Stimulated activated CD4-positive, alpha-beta T cell treated with anti-CD3 and anti-CD28 coated beads, Interleukin-4, amount 100 ng/mL, for 24 hours (primary cell): ENCODE results near the gene ADAMTS17.

Experiments used
- DNase-seq: peaks from one replicate; pipeline ENCODE4 v3.0.0-alpha.2; 2020

The ADAMTS17 gene

GRCh38 chr15:100061944-100062343, 279.8 kb downstream of the ADAMTS17 start:
- no peak for DNase-seq

DNA sequence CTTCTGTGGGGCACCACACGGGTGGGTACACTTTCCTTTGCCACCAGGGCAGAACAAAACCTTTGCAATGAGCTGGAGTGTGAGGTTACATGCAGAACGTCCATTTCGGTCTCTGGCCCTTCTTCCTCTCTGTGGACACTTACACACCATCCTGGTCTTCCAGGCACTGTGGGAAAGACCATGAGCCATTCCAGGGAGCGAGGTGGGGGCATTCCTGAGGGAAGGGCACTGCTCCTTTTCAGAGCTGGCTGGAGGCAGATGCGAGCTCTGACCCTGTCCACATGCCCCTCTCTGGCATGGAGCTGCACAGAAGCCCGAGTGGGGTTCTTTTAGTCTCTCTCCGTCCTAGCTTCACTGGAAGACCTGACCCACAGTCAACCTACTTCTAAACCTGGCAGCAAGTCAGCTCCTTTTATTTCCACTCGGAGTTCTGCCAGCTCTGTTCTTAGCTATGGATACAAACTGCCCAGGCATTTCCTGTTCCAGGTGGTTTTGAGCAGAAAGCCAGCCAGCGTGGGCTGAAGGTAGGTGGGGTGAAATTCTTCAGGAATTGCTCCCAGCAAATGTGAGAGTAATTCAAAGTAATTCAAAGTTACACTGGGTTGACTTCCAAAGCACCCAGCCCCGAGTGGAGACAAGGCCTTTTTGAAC, 281.4 kb downstream of the ADAMTS17 start:
- no peak for DNase-seq

GRCh38 chr15:100059521-100059920, 282.3 kb downstream of the ADAMTS17 start:
- DNase-seq: no peak

DNA sequence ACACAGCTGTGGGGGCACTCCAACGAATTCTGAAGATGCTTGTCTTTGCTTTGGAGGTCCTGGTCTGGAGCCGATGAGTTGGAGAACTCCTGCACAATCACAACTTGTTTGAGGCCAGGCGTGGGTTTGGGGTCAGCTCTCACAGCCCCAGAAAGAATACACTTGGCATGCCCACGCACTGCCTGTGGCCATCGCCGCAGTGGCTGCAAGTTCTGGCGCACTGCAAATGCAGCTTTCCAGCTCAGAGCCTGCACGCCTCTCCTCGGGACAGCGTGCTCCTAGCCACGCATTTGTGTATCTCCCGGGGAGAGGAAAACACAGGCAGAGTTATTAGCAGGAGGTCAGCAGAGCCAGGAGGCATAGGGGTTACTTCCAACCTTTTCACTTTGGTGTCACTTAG, 282.7 kb downstream of the ADAMTS17 start:
- no peak for DNase-seq

- no peak for DNase-seq
Measured at GRCh38 chr15:100058458-100058857, 283.3 kb downstream of the ADAMTS17 start.

GRCh38 chr15:100057281-100057680, 284.5 kb downstream of the ADAMTS17 start:
- no peak for DNase-seq

DNA sequence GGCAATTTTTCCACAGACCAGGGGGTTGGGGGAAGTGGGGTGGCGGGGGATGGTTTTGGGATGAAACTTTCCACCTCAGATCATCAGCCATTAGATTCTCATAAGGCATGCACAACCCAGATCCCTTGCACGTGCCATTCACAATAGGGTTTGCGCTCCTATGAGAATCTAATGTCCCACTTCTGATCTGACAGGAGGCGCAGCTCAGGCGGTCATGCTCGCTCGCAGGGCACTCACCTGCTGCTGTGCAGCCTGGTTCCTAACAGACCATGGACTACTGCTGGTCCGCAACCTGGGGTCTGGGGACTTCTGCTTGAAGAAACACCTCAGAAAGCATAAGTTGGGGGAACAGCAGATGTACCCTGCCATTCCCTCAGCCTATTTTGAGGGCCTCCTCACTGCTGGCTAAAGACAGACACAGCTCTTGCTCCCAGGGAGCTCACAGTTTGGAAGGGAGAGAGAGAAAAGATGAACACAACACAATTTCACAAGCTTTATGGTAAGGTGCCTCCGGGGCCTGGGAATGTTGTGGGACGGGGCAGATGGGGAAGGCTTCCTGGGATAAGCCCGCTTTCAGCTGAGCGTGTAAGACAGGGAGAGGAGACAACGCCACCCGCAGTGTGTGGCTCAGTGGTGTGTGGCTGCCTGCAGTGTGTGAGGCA, 285.2 kb downstream of the ADAMTS17 start:
- DNase-seq: no peak

DNA sequence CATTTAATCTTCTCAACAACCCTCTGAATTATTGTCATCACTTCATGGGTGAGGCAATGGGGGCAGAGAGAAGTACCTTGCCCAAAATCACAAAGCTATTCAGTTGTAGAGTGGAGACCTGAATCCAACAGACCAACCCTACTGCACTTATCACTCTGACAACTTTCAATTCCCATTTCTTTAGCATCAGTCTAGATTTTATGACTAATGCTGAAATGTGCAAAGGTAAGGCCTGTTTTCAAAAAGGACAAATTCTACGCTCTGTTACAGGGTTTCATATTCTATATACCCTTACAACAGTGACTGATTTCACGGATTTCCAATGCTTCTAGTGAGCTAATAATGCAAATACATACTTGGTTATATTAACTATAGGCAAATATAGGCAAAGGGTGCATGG, 286.0 kb downstream of the ADAMTS17 start:
- DNase-seq: no peak

DNA sequence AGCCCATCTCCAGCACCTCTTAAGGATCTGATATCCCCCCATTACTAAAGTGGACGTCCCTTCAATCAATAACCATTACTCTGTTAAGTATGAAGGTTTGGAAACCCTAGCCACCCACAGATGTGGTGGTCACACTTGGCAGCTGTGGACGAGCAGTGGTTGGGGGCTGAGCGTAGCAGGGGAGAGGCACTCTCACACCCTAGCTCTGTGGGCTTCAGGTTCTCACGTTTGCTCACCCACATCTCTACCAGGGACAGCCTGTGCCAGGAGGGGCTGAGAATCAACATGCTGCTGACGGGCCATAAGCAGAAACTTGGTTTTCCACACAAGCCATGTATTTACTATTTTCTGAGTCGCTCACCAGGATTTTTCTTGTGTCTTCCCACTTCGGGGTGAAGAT, 287.2 kb downstream of the ADAMTS17 start:
- no peak for DNase-seq

GRCh38 chr15:100053474-100054121, 288.2 kb downstream of the ADAMTS17 start:
- DNase-seq: no peak

DNA sequence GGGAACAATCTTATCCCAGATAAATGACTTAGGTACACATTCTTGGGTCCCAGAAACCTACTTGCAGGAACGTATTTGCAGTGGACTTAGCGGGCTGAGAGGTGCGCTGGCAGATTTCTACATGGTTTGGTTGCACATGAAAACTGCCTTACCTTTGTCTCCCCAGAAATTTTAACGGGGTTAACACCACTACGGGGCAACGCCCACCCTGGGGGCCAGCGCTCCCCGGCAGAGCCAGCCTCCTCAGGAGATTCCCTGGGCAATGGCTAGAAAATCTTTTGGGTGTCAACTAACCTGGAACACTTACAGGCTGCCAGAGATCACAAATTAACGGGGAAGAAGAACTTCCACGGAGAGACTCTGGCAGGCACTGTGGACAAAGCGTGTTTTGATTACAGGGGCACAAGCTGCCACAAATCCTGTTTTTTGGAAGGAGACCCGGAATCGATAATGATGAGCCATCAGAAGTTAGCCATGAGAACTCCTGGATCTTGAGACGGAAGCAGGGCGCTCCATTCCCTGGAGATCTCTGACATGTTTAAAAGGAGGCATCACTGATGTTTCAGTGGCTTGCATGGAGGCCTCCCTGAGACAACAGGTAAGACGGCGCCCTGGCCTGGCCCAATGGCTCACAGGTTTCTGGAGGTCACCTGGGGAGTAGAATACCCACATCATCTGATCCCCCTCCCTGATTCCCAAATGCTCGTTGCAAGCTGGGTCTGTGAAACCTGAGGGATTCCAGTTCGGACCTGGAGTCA, 288.9 kb downstream of the ADAMTS17 start:
- DNase-seq: no peak

DNA sequence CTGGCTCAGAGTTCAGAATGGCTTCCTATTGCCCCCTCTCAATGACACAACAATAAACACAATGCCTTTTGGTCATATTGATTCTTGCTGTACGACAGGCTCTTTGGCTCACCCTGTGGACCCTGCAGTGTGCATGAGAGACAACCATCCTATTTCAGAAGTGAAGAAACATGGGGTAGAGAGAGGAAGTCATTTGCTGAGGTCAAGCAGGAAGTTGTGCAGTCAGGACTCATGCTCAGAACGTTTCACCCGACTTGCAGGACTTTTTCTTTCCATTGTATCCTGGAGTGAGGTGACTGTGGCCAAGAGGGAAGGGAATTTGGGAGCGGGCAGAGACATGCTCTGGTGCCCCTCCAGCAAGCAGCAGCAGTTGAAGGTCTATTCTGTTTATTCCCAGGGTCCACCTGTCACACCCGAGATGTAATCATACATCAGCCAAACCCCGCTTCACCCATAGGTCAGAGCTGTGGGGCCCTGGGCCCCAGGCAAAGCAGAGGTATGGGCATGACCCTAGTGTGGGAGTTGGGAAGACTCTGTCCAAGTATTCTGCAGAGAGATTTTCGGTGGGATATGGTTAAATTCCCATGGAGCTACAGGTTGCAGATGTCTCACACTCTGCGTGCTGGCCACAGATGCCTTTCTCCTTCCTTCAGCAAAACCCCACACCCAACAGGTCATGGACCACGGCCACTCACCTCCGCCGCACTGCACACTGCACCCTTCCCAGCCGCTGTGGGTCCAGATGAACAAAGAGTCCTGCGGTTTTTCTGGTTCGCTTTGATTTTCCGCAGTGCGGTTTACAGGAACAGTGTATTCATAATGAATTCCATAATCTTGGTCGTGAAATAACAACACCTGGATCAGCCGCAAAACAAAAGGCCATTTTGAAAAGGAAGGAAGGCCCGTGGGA, 290.6 kb downstream of the ADAMTS17 start:
- no peak for DNase-seq

GRCh38 chr15:100049936-100050876, 291.6 kb downstream of the ADAMTS17 start:
- DNase-seq: no peak

DNA sequence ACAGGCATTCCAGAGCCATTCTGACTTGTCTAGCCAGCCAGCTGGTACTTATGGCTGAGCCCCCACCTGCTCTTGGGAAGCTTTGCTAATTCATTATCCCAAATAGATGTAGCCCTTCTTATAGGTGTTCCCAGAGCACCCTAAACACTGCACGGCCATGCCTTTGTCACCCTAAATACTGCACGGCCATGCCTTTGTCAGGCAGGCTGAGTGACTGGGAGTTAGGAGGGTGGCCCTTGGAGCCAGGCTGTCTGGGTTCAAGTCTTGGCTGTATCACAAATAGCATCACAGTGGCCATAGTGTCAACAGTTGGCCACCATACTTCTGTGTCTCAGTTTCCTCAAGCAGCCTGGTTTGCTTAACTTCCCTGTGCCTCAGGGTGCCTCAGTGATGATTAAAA, 292.3 kb downstream of the ADAMTS17 start:
- no peak for DNase-seq

GRCh38 chr15:100048736-100049135, 293.0 kb downstream of the ADAMTS17 start:
- no peak for DNase-seq

GRCh38 chr15:100043692-100044091, 298.1 kb downstream of the ADAMTS17 start:
- DNase-seq: no peak

- no peak for DNase-seq
Measured at GRCh38 chr15:100043068-100043641, 298.6 kb downstream of the ADAMTS17 start.

DNA sequence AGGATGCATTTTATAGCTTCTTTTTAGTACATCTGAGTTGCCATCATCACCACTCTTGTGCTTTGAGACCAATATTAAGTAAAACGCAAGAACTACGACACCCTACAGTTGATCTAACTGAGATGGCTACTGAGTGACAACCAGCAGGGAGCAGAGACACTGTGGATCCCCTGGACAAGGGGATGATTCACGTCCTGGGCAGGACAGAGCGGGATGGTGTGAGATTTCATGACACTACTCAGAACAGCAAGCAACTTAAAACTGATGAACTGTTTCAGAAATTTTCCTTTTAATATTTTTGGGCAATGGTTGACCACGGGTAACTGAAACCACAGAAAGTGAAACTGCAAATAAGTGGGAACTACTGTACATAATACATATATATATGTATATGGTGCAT, 299.2 kb downstream of the ADAMTS17 start:
- no peak for DNase-seq

DNA sequence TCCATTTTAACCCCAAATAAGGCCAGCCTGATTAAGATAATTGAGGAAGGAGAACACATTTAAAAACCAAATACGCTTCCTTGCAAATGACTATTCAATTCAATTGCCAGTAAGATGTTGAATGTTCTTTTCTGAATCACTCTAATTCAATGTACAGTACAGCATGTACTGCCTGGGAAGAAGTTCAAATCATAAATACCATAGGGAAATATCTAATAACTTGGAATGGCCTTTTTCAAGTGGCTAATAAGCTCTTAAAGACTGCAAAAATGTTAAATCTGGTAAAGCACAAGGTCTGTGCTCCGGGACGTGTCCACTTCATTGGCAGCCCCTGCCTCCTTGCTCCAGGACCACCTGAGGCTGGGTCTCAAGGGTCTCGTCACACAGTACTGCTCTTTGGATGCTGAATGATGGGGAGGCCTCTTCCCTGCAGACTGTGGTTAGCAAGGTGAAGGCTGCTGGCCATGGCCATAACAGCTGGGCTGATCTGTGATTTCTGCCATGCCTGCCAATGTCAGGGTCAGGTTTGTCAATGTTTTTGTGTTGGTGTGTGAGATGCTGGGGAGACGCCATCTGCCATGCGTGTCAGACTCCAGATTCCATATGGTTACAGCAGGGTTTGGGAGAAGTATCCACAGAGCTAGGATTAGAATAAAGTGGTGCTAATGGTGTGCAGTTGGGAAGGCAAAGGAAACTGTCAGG, 300.5 kb downstream of the ADAMTS17 start:
- DNase-seq: no peak

DNA sequence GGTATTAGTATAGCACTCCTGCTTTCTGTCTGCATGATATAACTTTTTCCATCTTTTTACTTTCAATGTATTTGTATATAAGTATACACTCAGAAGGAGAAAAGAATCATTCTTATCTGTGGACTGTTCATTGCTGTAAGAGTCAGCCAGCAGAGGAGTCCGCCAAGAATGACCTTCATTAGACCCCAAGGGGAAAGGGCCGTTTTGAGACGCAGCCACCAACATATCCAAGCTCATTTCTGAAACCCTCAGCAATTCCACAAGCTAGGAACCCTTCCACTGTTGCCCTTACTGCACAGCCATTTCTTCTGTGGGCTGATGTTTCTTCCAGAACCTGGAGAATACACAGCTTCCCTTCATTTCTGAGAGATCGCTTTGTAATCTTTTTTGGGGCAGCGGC, 301.8 kb downstream of the ADAMTS17 start:
- DNase-seq: no peak
